ENCODE measurements around the gene ZFX. TPM values are rescaled to one million over a fixed set of nuclear protein-coding genes. Genes with fewer than 3 reads are reported as not detected.
A peak's percentile ranks its signal among the peaks of the same experiment; 100 is the strongest.

ZFX gene
- total RNA-seq, 1 donor from 2014 or later, result 35.7 TPM

DNA sequence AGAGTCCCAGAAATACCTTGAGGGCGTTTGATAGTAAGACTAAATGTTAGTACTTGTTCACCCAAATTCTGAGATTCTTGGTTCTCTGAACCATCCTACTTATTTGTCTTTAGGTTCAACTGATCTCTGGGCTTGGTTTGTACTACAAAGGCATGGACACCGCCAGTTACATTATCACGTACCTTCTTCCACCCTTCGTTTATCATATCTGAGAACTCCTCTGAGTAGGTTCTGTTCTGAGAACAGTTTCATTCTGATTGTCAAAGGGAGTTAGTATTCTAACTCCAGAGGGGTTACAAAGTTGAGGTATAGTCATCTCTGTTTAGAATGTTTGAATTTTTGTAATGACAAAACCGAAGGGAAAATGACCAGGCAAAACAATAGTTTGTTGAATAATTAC, 19.3 kb downstream of the ZFX start:
- Mint-ChIP-seq H3K27ac (ENCODE audit: unreplicated experiment) (no peak overlapping the region), H3K4me3 (ENCODE audit: unreplicated experiment) (no peak overlapping the region), H3K9me3 (ENCODE audit: unreplicated experiment) (no peaks in the 10 kb centered on the region), H3K4me1 (ENCODE audit: low read depth, unreplicated experiment) (peaks cover 28% of the 10 kb centered on the region), H3K27me3 (ENCODE audit: low read depth, unreplicated experiment) (no peaks in the 10 kb centered on the region), H3K36me3 (ENCODE audit: low read depth, unreplicated experiment) (no peaks in the 10 kb centered on the region)
- H3K27me3 ChIP-seq (ENCODE audit: insufficient read depth, low read length), result no peaks in the 10 kb centered on the region
- no peak for TF ChIP-seq EZH2 (IDR thresholded peaks at IDR 0.05; ENCODE audit: insufficient read depth, low read length)
- TF ChIP-seq, protein P1, sequence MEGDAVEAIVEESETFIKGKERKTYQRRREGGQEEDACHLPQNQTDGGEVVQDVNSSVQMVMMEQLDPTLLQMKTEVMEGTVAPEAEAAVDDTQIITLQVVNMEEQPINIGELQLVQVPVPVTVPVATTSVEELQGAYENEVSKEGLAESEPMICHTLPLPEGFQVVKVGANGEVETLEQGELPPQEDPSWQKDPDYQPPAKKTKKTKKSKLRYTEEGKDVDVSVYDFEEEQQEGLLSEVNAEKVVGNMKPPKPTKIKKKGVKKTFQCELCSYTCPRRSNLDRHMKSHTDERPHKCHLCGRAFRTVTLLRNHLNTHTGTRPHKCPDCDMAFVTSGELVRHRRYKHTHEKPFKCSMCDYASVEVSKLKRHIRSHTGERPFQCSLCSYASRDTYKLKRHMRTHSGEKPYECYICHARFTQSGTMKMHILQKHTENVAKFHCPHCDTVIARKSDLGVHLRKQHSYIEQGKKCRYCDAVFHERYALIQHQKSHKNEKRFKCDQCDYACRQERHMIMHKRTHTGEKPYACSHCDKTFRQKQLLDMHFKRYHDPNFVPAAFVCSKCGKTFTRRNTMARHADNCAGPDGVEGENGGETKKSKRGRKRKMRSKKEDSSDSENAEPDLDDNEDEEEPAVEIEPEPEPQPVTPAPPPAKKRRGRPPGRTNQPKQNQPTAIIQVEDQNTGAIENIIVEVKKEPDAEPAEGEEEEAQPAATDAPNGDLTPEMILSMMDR (IDR thresholded peaks at IDR 0.05; ENCODE audit: insufficient read depth, low read depth, low read length), result no peak
- peak; percentile 49 for FAIRE-seq
- no peak overlapping the region for H3K27ac ChIP-seq (ENCODE audit: low read depth, low read length)
- H4K20me1 ChIP-seq (ENCODE audit: insufficient read depth, low read length), result peaks cover 86% of the 10 kb centered on the region
- H3K36me3 ChIP-seq (ENCODE audit: insufficient read depth, low read length), result peaks cover 9% of the 10 kb centered on the region
- no peak overlapping the region for H3K4me3 ChIP-seq (ENCODE audit: insufficient read depth, low read depth, low read length)
- no peak for DNase-seq (ENCODE audit: low read depth)
- peaks cover 8% of the 10 kb centered on the region for H3K4me1 ChIP-seq (ENCODE audit: insufficient read depth, low read length)
- peaks cover 98% of the 10 kb centered on the region for H3K79me2 ChIP-seq (ENCODE audit: insufficient read depth, low read length)
- no peak overlapping the region for H2AFZ ChIP-seq (ENCODE audit: low read depth, low read length)
- H3K9ac ChIP-seq (ENCODE audit: low read length), result no peak overlapping the region
- no peaks in the 10 kb centered on the region for H3K9me3 ChIP-seq (ENCODE audit: insufficient read depth, low read depth, low read length)
- H3K4me2 ChIP-seq (ENCODE audit: low read length), result no peak overlapping the region

DNA sequence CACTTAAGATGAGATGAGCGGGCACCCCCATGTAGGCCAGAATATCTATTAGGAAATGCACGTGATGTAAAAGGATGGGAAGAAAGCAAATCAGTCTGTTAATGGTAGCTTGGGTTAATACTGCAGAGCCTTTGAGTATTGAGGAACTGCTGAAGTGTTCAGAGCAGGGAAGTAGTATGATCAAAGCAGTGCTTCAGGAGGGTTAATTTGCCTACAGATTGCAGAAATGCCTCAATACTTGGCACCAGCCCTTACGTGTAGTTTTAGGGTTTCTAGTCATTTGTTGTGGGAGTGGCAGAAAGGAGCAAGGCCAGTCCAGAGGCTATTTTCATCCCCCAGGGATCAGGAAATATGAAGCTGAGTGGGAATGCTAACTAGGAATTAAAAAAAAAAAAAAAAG, 19.7 kb downstream of the ZFX start:
- Mint-ChIP-seq H3K36me3 (ENCODE audit: low read depth, unreplicated experiment) (no peaks in the 10 kb centered on the region), H3K27ac (ENCODE audit: unreplicated experiment) (no peak overlapping the region), H3K4me1 (ENCODE audit: low read depth, unreplicated experiment) (peaks cover 28% of the 10 kb centered on the region), H3K4me3 (ENCODE audit: unreplicated experiment) (peak overlapping the region; percentile 6), H3K9me3 (ENCODE audit: unreplicated experiment) (no peaks in the 10 kb centered on the region), H3K27me3 (ENCODE audit: low read depth, unreplicated experiment) (no peaks in the 10 kb centered on the region)
- no peaks in the 10 kb centered on the region for H3K27me3 ChIP-seq (ENCODE audit: insufficient read depth, low read length)
- DNase-seq (ENCODE audit: low read depth) (no peak), FAIRE-seq (peak; percentile 86)
- H3K9me3 ChIP-seq (ENCODE audit: insufficient read depth, low read depth, low read length), result no peaks in the 10 kb centered on the region
- H3K4me2 ChIP-seq (ENCODE audit: low read length), result no peak overlapping the region
- peaks cover 8% of the 10 kb centered on the region for H3K4me1 ChIP-seq (ENCODE audit: insufficient read depth, low read length)
- H2AFZ ChIP-seq (ENCODE audit: low read depth, low read length), result no peak overlapping the region
- H4K20me1 ChIP-seq (ENCODE audit: insufficient read depth, low read length), result peaks cover 84% of the 10 kb centered on the region
- TF ChIP-seq, protein P1 (IDR thresholded peaks at IDR 0.05; ENCODE audit: insufficient read depth, low read depth, low read length), result no peak
- no peak for TF ChIP-seq EZH2 (IDR thresholded peaks at IDR 0.05; ENCODE audit: insufficient read depth, low read length)
- H3K4me3 ChIP-seq (ENCODE audit: insufficient read depth, low read depth, low read length), result no peak overlapping the region
- H3K9ac ChIP-seq (ENCODE audit: low read length), result no peak overlapping the region
- peaks cover 9% of the 10 kb centered on the region for H3K36me3 ChIP-seq (ENCODE audit: insufficient read depth, low read length)
- H3K27ac ChIP-seq (ENCODE audit: low read depth, low read length), result no peak overlapping the region
- peaks cover 93% of the 10 kb centered on the region for H3K79me2 ChIP-seq (ENCODE audit: insufficient read depth, low read length)

DNA sequence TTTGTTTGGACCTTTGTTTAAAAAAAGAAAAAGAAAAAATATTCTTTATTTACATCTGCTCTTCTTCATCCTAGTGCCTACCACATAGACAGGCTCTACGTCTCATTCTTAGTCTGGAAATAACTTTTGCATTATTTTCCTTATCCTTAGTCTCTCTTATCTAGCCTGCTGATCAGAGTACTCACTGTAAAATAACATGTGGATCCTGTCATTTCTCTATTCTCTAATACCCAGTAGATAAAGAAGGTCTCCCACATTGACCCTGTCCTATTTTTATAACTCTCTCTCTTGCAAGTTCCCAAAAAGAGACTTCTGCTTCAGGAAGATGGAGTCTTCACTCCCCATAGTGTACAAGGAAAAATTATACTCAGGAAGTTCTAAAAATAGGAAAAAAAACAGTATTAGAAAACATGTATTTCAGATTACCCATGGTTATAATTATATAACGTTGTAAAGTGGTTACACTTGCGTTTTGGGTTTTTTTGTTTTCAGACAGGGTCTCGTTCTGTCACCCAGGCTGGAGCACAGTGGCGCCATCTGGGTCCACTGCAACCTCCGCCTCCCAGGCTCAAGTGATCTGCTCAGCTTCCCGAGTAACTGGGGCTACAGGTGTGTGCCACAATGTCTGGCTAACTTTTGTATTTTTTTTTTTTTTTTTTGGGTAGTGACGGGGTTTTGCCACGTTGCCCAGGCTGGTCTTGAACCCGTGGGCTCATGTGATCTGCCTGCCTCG, 23.8 kb downstream of the ZFX start:
- Mint-ChIP-seq H3K27me3 (ENCODE audit: low read depth, unreplicated experiment) (no peaks in the 10 kb centered on the region), H3K27ac (ENCODE audit: unreplicated experiment) (no peak overlapping the region), H3K9me3 (ENCODE audit: unreplicated experiment) (no peaks in the 10 kb centered on the region), H3K4me1 (ENCODE audit: low read depth, unreplicated experiment) (peaks cover 20% of the 10 kb centered on the region), H3K4me3 (ENCODE audit: unreplicated experiment) (no peak overlapping the region), H3K36me3 (ENCODE audit: low read depth, unreplicated experiment) (peaks cover 2% of the 10 kb centered on the region)
- Histone ChIP-seq H3K4me2 (ENCODE audit: low read length) (no peak overlapping the region), H3K4me1 (ENCODE audit: insufficient read depth, low read length) (peaks cover 4% of the 10 kb centered on the region), H3K36me3 (ENCODE audit: insufficient read depth, low read length) (peaks cover 12% of the 10 kb centered on the region), H3K27me3 (ENCODE audit: insufficient read depth, low read length) (no peaks in the 10 kb centered on the region), H2AFZ (ENCODE audit: low read depth, low read length) (no peak overlapping the region), H3K27ac (ENCODE audit: low read depth, low read length) (no peak overlapping the region), H3K9ac (ENCODE audit: low read length) (no peak overlapping the region), H3K4me3 (ENCODE audit: insufficient read depth, low read depth, low read length) (no peak overlapping the region), H3K79me2 (ENCODE audit: insufficient read depth, low read length) (peaks cover 67% of the 10 kb centered on the region), H3K9me3 (ENCODE audit: insufficient read depth, low read depth, low read length) (no peaks in the 10 kb centered on the region), H4K20me1 (ENCODE audit: insufficient read depth, low read length) (peaks cover 58% of the 10 kb centered on the region)
- TF ChIP-seq, protein P1 (IDR thresholded peaks at IDR 0.05; ENCODE audit: insufficient read depth, low read depth, low read length), result no peak
- no peak for TF ChIP-seq EZH2 (IDR thresholded peaks at IDR 0.05; ENCODE audit: insufficient read depth, low read length)
- DNase-seq (ENCODE audit: low read depth), result peak; percentile 17
- peak; percentile 87 for FAIRE-seq

Measured in astrocyte (in vitro differentiated cells and primary cell).